Amniotic stem cell (primary cell): Measurements from ENCODE around the gene CUL4A.
"Not testable (repeated sequence)": the region's sequence is repeated elsewhere in the genome, so short reads cannot be mapped to it uniquely, and the experiment has no call there.

Experiments used
- DNase-seq: peaks from one replicate; lab custom pipeline; 2025; lab: John Stamatoyannopoulos, UW

CUL4A gene

DNA sequence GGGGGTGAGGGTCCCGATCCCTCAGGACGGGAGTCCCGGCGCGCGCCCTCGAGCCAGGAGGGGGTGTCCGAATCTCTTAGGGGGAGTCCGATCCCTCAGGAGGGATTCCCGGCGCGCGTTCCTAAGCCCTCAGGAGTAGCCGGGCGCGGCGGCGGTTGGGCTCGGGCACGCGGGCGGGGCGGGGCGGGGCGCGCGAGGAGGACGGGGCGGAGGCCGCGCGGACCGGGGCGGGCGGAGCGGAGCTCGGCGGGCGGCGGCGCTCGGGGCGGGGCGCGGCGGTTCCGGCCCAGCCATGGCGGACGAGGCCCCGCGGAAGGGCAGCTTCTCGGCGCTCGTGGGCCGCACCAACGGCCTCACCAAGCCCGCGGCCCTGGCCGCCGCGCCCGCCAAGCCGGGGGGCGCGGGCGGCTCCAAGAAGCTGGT lies at the start of gene CUL4A:
Gene CUL4A, plus strand, starts transcription at position 278 of the 423 bp plus-strand sequence. Its CDS starts 15 bp downstream, at position 293.
- DNase-seq: peak; percentile 65

DNA sequence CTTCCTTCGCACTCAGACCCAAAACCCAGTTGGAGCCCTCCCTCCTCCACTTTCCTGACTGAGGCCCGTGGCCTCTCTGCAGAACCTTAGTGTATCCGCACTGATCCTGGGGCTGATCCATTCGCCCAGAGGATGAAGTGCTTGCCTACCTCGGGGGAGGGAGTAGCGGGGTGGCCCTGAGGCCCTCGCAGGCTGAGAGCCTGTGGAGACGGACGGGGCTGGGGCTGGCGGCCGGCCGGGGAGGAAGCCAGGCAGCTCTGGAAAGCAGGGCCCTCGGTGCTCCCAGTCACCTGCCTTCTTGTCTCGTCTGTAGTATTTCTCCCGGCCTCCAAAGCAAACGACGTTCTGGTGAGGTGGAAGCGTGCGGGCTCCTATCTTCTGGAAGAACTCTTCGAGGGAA lies 49.7 kb upstream of the CUL4A start:
- DNase-seq: no peak

DNA sequence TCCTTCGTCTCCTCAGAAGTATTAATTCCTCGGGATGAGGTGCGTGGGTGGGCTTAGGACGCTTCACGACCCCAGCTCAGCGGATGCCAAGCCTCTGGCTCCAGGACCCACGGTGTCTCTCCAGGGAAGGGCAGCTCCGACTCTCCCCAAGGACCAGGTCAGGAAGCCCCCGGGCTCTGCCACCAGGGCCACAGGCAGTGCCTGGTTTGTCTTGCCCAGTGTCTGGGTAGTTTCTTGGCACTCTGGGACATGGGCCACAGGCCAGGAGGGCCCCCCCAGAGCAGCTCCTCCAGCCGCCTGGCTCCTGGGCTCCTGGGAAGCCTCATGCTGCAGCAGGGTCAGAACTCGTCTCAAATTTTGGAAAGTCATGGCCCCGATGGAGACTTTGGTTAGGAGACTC lies 48.4 kb upstream of the CUL4A start:
- DNase-seq: no peak

DNA sequence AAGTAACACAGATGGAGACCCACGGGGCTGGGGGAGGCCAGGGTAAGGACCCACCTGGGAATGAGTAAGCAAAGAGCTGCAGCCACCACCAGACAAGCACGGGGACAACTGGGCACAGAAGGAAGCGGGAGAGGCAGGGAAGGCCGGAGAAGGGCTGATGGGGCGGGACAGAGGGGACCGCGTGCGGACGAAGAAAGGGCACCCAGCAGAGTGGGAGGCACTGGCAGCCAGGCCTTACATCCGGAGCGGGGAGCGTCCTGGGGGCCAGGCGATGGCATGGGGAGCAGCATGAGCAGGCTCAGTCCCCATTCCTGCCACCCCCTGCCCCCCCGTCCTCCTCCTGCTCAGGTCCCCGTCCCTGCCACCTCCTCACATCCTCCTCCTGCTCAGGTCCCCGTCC lies 48.0 kb upstream of the CUL4A start:
- DNase-seq: no peak

DNA sequence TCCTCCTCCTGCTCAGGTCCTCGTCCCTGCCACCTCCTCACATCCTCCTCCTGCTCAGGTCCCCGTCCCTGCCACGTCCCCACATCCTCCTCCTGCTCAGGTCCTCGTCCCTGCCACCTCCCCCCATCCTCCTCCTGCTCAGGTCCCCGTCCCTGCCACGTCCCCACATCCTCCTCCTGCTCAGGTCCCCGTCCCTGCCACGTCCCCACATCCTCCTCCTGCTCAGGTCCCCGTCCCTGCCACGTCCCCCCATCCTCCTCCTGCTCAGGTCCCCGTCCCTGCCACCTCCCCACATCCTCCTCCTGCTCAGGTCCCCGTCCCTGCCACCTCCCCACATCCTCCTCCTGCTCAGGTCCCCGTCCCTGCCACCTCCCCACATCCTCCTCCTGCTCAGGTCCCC lies 47.4 kb upstream of the CUL4A start:
- not testable (repeated sequence) for DNase-seq

DNA sequence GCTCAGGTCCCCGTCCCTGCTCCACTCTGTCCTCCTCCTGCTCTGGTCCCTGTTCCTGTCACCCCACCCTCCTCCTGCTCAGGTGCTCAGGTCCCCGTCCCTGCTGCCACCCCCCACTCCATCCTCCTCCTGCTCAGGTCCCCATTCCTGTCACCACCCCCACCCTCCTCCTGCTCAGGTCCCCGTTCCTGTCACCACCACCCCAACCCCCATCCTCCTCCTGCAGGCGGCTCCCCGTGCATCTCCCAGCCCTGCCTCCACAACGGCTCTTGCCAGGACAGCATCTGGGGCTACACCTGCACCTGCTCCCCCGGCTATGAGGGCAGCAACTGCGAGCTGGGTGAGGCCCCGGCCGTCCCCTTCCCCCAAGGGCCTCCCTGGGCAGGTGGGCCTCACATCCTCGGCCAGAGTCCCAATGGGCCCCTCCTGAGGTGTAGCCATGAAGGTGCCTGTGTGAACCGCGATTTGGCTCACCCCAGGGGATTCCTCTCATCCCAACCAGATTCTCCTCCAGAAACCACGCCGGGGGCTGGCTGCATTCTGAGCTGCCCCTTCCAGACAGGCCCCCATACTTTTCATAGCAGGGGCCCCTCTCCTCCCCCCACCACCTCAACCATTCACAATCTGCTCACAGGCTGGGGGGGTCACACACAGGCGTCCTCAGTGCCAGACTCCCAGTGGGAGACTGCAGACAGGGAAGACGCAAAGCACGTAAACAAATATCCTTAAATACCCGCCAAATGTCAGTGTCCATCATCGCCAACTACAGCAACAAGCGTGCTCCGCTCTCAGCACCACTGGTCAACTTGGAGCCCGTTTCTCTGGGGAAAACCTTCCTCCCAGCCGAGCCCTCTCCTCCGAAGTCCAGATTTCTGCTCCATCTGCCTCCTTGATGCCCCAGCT lies 46.4 kb upstream of the CUL4A start:
- no peak for DNase-seq

DNA sequence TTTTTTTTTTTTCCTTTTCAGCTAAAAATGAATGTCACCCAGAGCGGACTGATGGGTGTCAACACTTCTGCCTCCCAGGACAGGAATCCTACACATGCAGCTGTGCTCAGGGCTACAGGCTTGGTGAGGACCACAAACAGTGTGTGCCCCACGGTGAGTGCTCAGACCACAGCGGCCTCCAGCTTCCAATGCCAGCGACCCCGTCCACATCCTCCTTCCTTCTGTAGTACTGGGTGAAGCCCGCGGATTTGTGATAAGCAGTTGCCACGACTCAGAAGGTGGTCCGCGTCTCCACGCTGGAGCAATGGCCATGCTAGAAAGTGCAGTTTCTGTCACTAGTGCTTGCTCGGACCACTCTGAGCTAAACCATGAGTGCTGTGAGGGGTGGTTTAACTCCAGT lies 44.9 kb upstream of the CUL4A start:
- no peak for DNase-seq

DNA sequence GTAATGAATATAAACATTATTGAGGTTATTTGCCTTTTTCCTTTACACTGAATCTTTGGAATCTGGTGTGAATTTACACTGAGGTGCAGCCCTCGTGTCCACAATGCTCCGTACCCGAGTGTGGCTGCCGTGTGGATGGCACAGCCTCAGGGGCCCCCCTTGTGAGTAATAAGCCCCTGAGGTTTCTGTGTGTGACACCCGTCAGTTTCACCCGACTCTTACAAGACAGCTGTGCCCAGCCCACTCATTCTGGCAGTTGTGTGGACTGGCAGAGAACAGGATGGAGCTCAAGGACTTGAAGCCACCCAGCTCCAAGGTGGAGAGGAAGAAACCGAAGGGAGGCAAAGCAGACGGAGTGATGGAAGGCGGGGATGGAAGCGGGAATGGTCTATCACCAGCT lies 43.1 kb upstream of the CUL4A start:
- DNase-seq: no peak

DNA sequence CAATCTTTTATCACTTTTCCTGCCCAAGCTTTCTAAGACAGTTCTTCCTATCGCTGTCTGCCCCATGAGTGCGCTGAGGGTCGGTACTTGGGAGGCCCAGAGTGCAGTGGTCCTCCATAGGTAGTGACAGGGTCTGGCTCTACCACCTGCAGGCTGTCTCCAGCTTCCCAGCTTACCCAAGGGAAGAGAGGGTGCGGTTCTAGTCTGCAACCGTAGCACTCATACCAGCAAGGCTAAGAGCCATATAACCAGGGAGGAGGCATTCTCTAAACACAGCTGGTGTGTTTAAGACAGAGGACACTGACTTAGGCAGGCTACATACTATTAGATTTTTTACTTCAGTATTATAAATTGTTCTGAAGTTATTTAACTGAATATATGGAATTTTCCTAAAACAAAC lies 42.7 kb upstream of the CUL4A start:
- no peak for DNase-seq

DNA sequence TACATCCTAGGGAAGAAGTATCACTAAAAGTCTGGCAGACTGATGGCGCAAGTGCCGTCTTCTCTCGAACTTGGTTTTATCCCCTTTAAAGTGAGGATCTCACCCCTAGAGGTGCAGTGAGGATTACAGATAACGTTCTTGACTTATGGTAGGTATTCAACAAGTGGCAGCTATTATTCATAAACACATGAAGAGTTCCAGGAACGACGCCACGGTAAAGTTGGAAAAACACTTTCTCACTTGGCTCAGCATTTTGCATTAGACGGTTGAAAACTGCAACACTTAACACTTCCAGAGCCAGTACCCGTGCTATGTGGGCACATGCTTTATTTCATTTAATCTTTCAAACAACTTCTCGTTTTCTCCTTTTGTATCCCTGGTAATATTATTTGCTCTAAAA lies 42.3 kb upstream of the CUL4A start:
- no peak for DNase-seq

DNA sequence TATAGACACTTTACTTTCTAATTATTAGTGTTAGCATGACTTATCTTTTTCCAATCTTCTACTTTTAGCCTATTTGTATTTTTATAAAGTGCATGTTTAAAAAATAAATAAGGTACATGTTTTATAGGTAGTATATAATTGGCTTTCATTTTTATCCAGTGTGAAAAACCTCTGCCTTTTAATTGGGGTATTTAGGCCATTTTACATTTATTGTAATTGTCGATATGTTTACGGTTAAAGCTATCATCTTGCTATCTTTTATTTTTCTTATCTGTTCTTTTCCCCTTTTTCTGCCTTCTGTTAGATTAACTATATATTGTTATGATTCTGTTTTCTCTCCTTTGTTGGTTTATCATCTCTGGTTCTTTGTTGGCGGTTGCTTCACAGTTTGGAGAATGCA lies 41.8 kb upstream of the CUL4A start:
- no peak for DNase-seq

DNA sequence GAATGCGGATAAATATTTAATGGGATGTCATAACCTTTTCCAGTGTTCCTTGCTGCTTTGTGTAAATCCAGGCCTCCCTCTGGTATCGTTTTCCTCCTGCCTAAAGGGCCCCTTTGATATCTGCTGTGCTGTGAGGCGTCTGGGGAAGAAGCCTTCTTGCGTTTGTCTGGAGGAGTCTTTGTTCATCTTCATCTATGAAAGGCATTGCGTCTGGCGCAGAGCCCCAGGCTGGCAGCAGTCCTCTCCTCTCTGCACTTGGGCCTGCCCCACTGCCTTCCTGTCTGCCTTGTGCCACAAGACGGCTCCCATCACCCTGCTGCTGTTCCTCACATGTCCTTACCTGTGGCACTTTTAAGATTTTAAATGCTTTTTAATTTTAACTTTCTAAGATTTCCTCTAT lies 41.2 kb upstream of the CUL4A start:
- DNase-seq: no peak

DNA sequence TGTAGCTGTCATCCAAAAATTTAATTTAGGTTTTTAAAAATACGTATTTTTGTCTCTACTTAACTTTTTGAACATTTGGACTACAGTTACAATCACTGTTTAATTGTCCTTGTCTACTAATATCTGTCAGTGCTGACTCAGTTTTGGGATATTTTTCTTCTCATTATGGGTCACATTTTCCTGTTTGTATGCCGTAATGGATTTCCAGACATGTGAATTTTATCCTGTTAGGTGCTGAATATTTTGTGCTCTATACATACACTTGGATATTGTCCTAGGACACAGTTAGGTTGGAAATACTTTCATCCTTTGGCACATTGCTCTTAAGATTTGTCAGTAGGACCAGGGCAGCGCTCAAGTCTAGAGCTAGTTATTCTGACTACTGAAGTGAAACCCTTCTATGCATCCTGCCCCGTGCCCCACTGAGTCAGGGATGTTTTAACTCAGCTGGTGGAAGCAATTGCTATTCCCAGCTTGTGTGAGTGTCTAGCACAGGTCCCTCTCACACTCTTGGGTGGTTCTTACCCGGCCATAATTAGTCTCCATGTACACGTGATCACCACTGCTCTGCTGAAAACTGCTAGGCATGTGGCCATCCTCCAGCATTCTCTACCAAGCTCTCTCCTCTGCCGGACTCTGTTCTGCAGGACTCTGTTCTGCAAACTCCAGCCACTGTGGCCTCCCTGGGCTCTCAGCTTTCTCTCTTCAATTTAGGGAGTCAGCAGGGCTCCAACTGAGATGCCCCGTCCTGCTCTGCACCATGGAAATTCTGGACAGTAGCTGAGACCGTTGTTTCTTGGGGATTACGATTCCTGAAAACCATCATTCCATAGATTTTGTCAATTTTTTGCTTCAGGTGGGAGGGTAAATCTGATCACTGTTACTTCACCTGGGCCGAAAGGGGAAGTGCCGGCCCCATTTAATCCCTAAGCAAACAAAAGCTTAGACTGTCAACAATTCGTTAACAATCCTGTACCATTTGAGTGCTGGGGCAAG lies 39.8 kb upstream of the CUL4A start:
- no peak for DNase-seq

DNA sequence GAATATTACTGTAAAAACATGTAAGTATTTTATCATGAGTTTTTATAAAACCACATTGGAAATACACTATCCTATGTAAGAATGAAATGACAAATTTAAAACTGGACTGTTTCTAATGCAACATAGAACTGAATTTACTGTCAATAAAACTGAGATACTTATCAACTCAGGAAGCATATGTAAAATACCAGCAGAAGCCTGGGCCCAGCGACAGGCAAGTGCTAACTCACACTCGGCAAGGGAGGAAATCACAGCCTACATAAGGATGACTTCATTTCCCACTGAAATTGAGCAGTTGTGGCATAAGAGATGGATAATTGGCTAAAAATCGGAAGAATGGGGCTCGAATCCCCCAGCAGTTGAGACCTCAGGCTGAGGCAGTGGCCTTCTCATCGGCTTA lies 38.9 kb upstream of the CUL4A start:
- DNase-seq: no peak

DNA sequence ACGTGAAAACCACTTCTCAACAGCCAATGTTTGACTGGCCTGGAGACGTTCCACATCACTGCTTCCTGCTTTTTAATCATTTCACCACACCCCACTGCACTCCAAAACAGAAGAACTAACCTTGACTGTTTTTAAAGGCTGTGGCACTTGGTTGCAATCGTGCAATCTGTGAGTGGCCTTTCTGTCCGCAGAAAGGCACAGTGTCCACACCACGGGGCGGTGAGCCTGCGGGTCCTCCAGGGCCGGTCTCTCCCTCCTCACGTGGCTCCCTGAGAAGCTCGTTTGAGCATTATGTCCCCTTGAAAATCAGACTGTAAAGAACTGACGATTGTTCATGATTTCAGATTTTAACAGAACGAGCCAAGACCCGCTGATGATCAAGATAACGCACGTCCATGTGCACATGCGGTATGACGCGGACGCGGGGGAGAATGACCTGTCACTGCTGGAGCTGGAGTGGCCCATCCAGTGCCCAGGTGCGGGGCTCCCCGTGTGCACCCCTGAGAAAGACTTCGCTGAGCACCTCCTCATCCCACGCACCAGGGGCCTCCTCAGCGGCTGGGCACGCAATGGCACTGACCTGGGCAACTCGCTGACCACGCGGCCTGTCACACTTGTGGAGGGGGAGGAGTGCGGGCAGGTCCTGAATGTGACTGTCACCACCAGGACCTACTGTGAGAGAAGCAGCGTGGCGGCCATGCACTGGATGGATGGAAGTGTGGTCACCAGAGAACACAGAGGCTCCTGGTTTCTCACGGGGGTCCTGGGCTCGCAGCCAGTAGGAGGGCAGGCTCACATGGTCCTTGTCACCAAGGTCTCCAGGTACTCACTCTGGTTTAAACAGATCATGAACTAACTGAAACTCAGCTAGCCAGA lies 37.9 kb upstream of the CUL4A start:
- no peak for DNase-seq

DNA sequence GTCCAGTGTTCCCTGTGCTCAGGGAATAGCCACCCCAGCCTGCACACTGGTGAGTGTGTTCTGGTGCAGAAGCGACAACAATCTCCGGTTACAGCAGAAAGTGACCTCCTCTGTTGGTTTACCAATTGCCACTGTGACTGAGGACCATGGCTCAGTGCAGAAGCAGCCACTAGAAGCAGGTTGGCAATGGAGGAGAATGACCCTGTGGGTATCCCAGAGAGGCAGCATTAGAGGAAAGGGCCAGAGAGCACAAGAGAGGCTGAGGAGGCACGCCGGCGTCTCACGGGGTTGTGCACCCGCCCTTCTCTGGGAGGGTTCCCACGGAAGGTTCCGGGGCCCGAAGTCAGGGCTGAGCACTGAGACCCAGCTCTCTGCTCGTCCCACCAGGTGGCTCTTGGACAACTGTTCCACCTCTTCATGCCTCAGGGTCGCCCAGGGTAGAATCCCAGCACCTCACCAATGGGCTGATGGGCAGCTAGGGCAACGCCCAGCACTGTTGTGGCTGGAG lies 36.9 kb upstream of the CUL4A start:
- no peak for DNase-seq

DNA sequence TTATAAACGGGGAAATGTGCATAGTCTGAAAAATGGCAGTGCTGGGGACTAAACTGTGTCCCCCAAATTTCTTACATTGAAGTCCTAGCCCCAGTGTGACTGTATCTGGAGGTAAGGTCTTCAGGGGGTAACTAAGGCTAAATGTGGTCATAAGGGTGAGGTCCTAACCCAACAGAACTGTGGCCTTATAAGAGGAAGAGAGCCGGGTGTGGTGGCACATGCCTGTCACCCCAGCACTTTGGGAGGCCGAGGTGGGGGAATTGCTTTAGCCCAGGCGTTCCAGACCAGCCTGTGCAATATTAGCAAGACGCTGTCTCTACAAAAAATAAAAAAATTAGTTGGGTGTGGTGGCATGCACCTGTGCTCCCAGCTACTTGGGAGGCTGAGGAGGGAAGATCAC lies 33.1 kb upstream of the CUL4A start:
- no peak for DNase-seq

DNA sequence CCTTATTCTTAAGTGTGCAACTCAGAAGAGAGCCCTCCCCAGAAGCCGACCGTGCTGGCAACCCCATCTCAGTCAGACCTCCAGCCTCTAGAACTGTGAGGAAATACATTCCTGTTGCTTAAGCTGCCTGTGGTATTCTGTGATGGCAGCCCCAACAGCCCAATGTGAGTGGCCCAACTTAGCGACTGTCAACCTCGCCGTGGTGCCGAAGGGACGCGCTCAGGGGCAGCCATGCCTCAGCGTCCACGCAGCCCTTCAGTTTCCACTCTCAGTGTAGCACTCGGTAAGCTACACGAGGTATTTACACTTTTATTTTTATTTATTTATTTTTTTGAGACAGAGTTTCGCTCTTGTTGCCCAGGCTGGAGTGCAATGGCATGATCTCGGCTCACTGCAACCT lies 32.6 kb upstream of the CUL4A start:
- no peak for DNase-seq

DNA sequence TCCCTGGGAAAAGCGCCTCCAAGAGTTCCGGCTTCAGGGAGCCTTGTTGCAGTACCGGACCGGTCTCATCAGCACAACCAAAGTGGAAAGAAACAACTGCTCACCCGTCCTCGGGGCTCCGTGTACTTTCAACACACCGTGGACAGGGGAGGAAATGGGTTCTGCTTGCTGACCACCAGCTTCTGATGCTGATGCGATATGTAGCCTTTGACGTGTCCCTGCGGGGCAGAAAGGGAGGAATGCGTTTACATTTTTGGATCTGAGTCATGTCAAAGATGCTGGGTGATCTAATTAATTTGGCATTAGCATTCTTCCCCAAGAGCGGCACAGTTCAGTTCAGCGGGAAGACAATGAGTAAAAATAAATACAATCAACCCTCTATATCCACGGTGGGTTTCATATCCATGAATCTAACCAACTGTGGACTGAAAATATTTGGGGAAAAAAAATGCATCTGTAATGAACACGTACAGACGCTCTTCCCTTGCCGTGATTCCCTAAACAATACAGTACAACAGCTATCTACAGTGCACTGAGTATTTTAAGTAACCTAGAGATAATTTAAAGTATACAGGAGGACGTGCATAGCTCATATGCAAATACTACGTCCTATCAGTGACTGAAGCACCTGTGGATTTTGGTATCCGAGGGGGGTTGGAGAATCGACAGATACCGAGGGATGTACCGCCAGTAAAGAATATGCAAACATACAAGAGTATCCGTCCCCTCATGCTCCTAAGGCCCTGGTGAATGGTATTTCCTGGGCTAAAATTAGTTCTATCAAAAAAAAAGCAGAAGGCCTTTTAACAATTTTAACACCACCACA lies 31.1 kb upstream of the CUL4A start:
- DNase-seq: peak; percentile 87

DNA sequence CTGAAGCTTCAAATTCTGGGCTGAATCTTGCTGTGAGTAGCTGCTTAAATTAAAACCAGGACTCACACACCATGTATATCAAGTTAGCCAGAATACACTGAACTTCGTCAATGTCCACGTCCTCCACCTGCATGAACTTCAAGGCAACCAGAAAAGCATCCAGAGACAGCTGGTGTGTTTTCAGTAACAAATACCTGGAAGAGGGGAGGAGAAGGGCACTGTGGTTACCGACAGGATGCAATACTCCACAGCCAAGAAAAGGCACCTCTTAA lies 30.6 kb upstream of the CUL4A start:
- DNase-seq: no peak
